ENCODE data around the gene HLA-A.

The HLA-A gene

GRCh38 chr6:29992807-29993206 is 50.5 kb downstream of the HLA-A start:
- DNase-seq = no peak

- no peak for DNase-seq
Observed at GRCh38 chr6:29994826-29995225, 52.5 kb downstream of the HLA-A start.

GRCh38 chr6:29995340-29995777 is 53.0 kb downstream of the HLA-A start:
- no peak for DNase-seq

Data from CD4-positive, alpha-beta T cell treated with Interleukin-4 for 1 hour (primary cell).